ENCODE measurements around the gene UMAD1. TPM values are rescaled to one million over a fixed set of nuclear protein-coding genes. Genes with fewer than 3 reads are reported as not detected.

The UMAD1 gene
- total and polyA plus RNA-seq, 2 experiments from 2014 or later, result 8.4 to 12.4 TPM

DNA sequence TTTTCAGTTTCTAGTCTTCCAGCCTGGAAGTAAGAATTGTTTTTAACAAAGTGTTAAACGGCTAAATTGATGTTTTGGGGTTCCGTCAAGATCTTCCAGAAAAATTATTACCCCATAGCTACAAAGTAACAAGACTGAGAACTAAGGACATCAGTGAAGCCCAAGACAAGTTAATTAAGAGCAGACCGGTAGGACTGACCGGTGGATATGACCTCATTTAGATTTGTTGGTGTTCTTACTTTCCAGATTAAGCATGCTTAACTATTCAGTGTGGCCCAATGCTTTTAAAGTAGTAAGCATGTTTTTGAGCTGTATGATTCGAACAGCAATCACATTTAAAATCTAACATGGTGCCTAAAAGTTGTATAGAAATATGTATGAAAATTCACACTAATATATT, 151.0 kb downstream of the UMAD1 start:
- H3K36me3 ChIP-seq (ENCODE audit: insufficient read depth), result no peaks in the 10 kb centered on the region
- Mint-ChIP-seq H3K36me3 (ENCODE audit: low read depth) (peaks cover 16% of the 10 kb centered on the region), H3K4me3 (no peak overlapping the region), H3K27ac (no peak overlapping the region), H3K27me3 (ENCODE audit: insufficient read depth, low read depth, poor library complexity) (peaks cover 4% of the 10 kb centered on the region), H3K4me1 (peaks cover 57% of the 10 kb centered on the region), H3K9me3 (peaks cover 10% of the 10 kb centered on the region; the same call in 1 of the 3 replicates)
- H3K4me3 ChIP-seq, result no peak overlapping the region
- no peak overlapping the region for H3K27ac ChIP-seq (ENCODE audit: low read depth)
- no peaks in the 10 kb centered on the region for H3K27me3 ChIP-seq (ENCODE audit: insufficient read depth)
- H4K20me1 ChIP-seq (replicated peaks; ENCODE audit: insufficient read depth), result no peaks in the 10 kb centered on the region
- ATAC-seq (no peak), DNase-seq (ENCODE audit: low spot score) (no peak)
- no peaks in the 10 kb centered on the region; the same call in 1 of the 2 replicates for H3F3A ChIP-seq (replicated peaks; ENCODE audit: low read depth)
- no peak overlapping the region for H2AFZ ChIP-seq
- TF ChIP-seq POLR2AphosphoS5 (IDR thresholded peaks at IDR 0.05; ENCODE audit: low read depth) (no peak), CTCF (conservative IDR thresholded peaks at IDR 0.05; ENCODE audit: low read depth in 2 of 2) (no peak), STAT1 (IDR thresholded peaks at IDR 0.05; ENCODE audit: unreplicated experiment) (no peak), ETS1 (IDR thresholded peaks at IDR 0.05) (no peak), EZH2phosphoT487 (IDR thresholded peaks at IDR 0.05; ENCODE audit: unreplicated experiment) (no peak), JUNB (IDR thresholded peaks at IDR 0.05; ENCODE audit: unreplicated experiment) (no peak), CREB1 (CRISPR knock-in tag; IDR thresholded peaks at IDR 0.05; ENCODE audit: low read depth) (no peak)
- peaks cover 44% of the 10 kb centered on the region for H3K4me1 ChIP-seq (ENCODE audit: insufficient read depth)
- no peaks in the 10 kb centered on the region for H3K79me2 ChIP-seq (replicated peaks; ENCODE audit: insufficient read depth)
- H3K4me2 ChIP-seq, result no peak overlapping the region
- peaks cover 5% of the 10 kb centered on the region; the same call in 1 of the 2 replicates for H3K9me2 ChIP-seq (ENCODE audit: insufficient read depth)

GRCh38 chr7:7792056-7792455, 151.5 kb downstream of the UMAD1 start:
- H3K9me2 ChIP-seq (ENCODE audit: insufficient read depth), result peaks cover 5% of the 10 kb centered on the region; the same call in 1 of the 2 replicates
- Mint-ChIP-seq H3K36me3 (ENCODE audit: low read depth) (peaks cover 21% of the 10 kb centered on the region), H3K27ac (peak overlapping the region; percentile 18; the same call in 1 of the 2 replicates), H3K4me3 (no peak overlapping the region), H3K4me1 (peaks cover 55% of the 10 kb centered on the region), H3K9me3 (peaks cover 14% of the 10 kb centered on the region; the same call in 1 of the 3 replicates), H3K27me3 (ENCODE audit: insufficient read depth, low read depth, poor library complexity) (peaks cover 4% of the 10 kb centered on the region)
- DNase-seq (ENCODE audit: low spot score) (no peak), ATAC-seq (no peak)
- H2AFZ ChIP-seq, result no peak overlapping the region
- H3K27ac ChIP-seq (ENCODE audit: low read depth), result peak overlapping the region; percentile 53; the same call in 1 of the 2 replicates
- H3K4me1 ChIP-seq (ENCODE audit: insufficient read depth), result peaks cover 44% of the 10 kb centered on the region
- no peaks in the 10 kb centered on the region for H4K20me1 ChIP-seq (replicated peaks; ENCODE audit: insufficient read depth)
- no peaks in the 10 kb centered on the region for H3K36me3 ChIP-seq (ENCODE audit: insufficient read depth)
- H3K4me3 ChIP-seq, result no peak overlapping the region
- H3K27me3 ChIP-seq (ENCODE audit: insufficient read depth), result no peaks in the 10 kb centered on the region
- 0 out of 2 replicates have a peak overlapping the region, but pooled peaks have one; percentile 17 for H3K4me2 ChIP-seq
- no peaks in the 10 kb centered on the region; the same call in 1 of the 2 replicates for H3F3A ChIP-seq (replicated peaks; ENCODE audit: low read depth)
- no peaks in the 10 kb centered on the region for H3K79me2 ChIP-seq (replicated peaks; ENCODE audit: insufficient read depth)
- TF ChIP-seq EZH2phosphoT487 (IDR thresholded peaks at IDR 0.05; ENCODE audit: unreplicated experiment) (no peak), CTCF (conservative IDR thresholded peaks at IDR 0.05; ENCODE audit: low read depth in 2 of 2) (no peak), ZNF331 (CRISPR knock-in tag; IDR thresholded peaks at IDR 0.05; ENCODE audit: low read depth) (no peak), NANOG (IDR thresholded peaks at IDR 0.05; ENCODE audit: borderline replicate concordance) (no peak), POLR2AphosphoS5 (IDR thresholded peaks at IDR 0.05; ENCODE audit: low read depth) (no peak), CREB1 (CRISPR knock-in tag; IDR thresholded peaks at IDR 0.05; ENCODE audit: low read depth) (no peak), ZNF114 (CRISPR knock-in tag; IDR thresholded peaks at IDR 0.05) (no peak), EZH2 (IDR thresholded peaks at IDR 0.05; ENCODE audit: low read depth, unreplicated experiment) (no peak), REST (IDR thresholded peaks at IDR 0.05; ENCODE audit: unreplicated experiment) (no peak)
